ENCODE data around the gene PIP5K1C. TPM values are rescaled to one million over a fixed set of nuclear protein-coding genes. Genes with fewer than 3 reads are reported as not detected.

The PIP5K1C gene
- total and polyA plus RNA-seq, 9 of the 15 experiments (the other 6 are each of a cell fraction or from before 2014, with no cell fraction given), result 0.38 to 22.1 (median 4.1) TPM

- TF ChIP-seq CHD7 (IDR thresholded peaks at IDR 0.05; ENCODE audit: low read depth, low read length) (no peak), BCOR (IDR thresholded peaks at IDR 0.05) (0 out of 2 replicates have a peak, but pooled peaks have one; percentile 24), HLTF (IDR thresholded peaks at IDR 0.05) (no peak), MAFF (IDR thresholded peaks at IDR 0.05; ENCODE audit: low read length) (no peak), THRAP3 (IDR thresholded peaks at IDR 0.05; ENCODE audit: borderline replicate concordance) (no peak), ZMIZ1 (IDR thresholded peaks at IDR 0.05; ENCODE audit: low read depth in 2 of 2, low read length in 2 of 2) (no peak), ZC3H11A (IDR thresholded peaks at IDR 0.05; ENCODE audit: low read depth, low read length) (no peak)
- TF ChIP-seq, protein P1, sequence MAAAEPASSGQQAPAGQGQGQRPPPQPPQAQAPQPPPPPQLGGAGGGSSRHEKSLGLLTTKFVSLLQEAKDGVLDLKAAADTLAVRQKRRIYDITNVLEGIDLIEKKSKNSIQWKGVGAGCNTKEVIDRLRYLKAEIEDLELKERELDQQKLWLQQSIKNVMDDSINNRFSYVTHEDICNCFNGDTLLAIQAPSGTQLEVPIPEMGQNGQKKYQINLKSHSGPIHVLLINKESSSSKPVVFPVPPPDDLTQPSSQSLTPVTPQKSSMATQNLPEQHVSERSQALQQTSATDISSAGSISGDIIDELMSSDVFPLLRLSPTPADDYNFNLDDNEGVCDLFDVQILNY (CRISPR knock-in tag; IDR thresholded peaks at IDR 0.05), result no peak
- TF ChIP-seq, protein P2, sequence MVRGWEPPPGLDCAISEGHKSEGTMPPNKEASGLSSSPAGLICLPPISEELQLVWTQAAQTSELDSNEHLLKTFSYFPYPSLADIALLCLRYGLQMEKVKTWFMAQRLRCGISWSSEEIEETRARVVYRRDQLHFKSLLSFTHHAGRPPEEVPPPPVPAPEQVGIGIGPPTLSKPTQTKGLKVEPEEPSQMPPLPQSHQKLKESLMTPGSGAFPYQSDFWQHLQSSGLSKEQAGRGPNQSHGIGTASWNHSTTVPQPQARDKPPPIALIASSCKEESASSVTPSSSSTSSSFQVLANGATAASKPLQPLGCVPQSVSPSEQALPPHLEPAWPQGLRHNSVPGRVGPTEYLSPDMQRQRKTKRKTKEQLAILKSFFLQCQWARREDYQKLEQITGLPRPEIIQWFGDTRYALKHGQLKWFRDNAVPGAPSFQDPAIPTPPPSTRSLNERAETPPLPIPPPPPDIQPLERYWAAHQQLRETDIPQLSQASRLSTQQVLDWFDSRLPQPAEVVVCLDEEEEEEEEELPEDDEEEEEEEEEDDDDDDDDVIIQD (CRISPR knock-in tag; IDR thresholded peaks at IDR 0.05), result no peak
Measured at GRCh38 chr19:3699741-3700241, 477 bp downstream of the PIP5K1C start (continued).
